Effector CD4-positive, alpha-beta T cell (primary cell): ENCODE results near the gene PHPT1.
"Not testable (repeated sequence)": the region's sequence is repeated elsewhere in the genome, so short reads cannot be mapped to it uniquely, and the experiment has no call there.

Experiments
- DNase-seq: peaks from one replicate; pipeline ENCODE4 v3.0.0-alpha.2; 2020

PHPT1 gene

GRCh38 chr9:136837856-136838277 is 11.3 kb upstream of the PHPT1 start:
- DNase-seq, result not testable (repeated sequence)

- no peak for DNase-seq
Measured at GRCh38 chr9:136838314-136839228, 10.6 kb upstream of the PHPT1 start.

- DNase-seq, result no peak
Measured at GRCh38 chr9:136839229-136840139, 9.7 kb upstream of the PHPT1 start.

GRCh38 chr9:136840140-136840876 is 8.9 kb upstream of the PHPT1 start:
- DNase-seq, result no peak

- DNase-seq, result no peak
Measured at GRCh38 chr9:136840877-136841645, 8.1 kb upstream of the PHPT1 start.

- not testable (repeated sequence) for DNase-seq
Measured at GRCh38 chr9:136841646-136842379, 7.4 kb upstream of the PHPT1 start.

- peak; percentile 74 for DNase-seq
Measured at GRCh38 chr9:136842380-136842948, 6.7 kb upstream of the PHPT1 start, which contains the start of gene AJM1. Gene AJM1 (plus strand): TSS chr9:136842478. CDS start chr9:136844415, 1,937 bp downstream.

- DNase-seq, result not testable (repeated sequence)
Measured at GRCh38 chr9:136843159-136843800, 5.9 kb upstream of the PHPT1 start.

- DNase-seq, result peak; percentile 41
Measured at GRCh38 chr9:136843801-136844740, 5.1 kb upstream of the PHPT1 start.

GRCh38 chr9:136844761-136845464 is 4.3 kb upstream of the PHPT1 start:
- DNase-seq, result no peak

GRCh38 chr9:136845465-136846260 is 3.5 kb upstream of the PHPT1 start:
- DNase-seq, result no peak

GRCh38 chr9:136846376-136847087 is 2.7 kb upstream of the PHPT1 start:
- DNase-seq, result no peak

GRCh38 chr9:136847088-136847825 is 2.0 kb upstream of the PHPT1 start:
- no peak for DNase-seq

- peak; percentile 50 for DNase-seq
Measured at GRCh38 chr9:136847826-136848392, 1.3 kb upstream of the PHPT1 start.

- DNase-seq, result no peak
Measured at GRCh38 chr9:136848393-136849037, 694 bp upstream of the PHPT1 start.
